ENCODE measurements around the gene KLHL6.

DNA sequence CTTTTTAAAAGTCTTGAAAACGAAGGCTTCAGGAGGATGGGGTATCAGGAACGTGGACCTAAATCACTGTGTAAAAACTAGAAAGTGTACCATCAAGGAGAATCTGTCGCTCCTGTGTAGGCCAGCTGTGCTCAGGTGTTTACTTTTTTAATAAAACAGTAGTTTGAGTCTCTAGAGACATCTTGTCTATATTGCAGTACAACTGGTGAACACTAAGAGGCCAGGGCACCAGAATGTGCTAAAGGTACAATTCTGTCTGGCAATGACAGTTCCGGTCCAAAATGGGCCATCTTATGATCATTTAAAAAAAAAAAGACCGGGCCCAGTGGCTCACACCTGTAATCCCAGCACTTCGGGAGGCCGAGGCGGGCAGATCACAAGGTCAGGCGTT lies 65.3 kb downstream of the KLHL6 start:
- TF ChIP-seq, protein P1, sequence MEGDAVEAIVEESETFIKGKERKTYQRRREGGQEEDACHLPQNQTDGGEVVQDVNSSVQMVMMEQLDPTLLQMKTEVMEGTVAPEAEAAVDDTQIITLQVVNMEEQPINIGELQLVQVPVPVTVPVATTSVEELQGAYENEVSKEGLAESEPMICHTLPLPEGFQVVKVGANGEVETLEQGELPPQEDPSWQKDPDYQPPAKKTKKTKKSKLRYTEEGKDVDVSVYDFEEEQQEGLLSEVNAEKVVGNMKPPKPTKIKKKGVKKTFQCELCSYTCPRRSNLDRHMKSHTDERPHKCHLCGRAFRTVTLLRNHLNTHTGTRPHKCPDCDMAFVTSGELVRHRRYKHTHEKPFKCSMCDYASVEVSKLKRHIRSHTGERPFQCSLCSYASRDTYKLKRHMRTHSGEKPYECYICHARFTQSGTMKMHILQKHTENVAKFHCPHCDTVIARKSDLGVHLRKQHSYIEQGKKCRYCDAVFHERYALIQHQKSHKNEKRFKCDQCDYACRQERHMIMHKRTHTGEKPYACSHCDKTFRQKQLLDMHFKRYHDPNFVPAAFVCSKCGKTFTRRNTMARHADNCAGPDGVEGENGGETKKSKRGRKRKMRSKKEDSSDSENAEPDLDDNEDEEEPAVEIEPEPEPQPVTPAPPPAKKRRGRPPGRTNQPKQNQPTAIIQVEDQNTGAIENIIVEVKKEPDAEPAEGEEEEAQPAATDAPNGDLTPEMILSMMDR (IDR thresholded peaks at IDR 0.05; ENCODE audit: insufficient read depth, low read depth, low read length), result no peak
- no peak for TF ChIP-seq EZH2 (IDR thresholded peaks at IDR 0.05; ENCODE audit: insufficient read depth, low read length)

All from astrocyte (in vitro differentiated cells and primary cell).